ENCODE measurements around the gene ALDH1A2.
"Not testable (repeated sequence)": the region's sequence is repeated elsewhere in the genome, so short reads cannot be mapped to it uniquely, and the experiment has no call there.

Gene ALDH1A2

GRCh38 chr15:58003810-58004209 is 61.7 kb downstream of the ALDH1A2 start:
- H3K36me3 ChIP-seq = no peaks in the 10 kb centered on the region
- no peak overlapping the region for H3K27ac ChIP-seq
- H4K20me1 ChIP-seq = no peaks in the 10 kb centered on the region
- H3K4me1 ChIP-seq = no peaks in the 10 kb centered on the region
- H3K9ac ChIP-seq = no peak overlapping the region
- TF ChIP-seq Cebpa-rat (IDR thresholded peaks at IDR 0.05) = no peak
- H3K4me2 ChIP-seq = no peak overlapping the region
- H3K4me3 ChIP-seq = no peak overlapping the region
- peaks cover 13% of the 10 kb centered on the region for H3K9me3 ChIP-seq
- no peaks in the 10 kb centered on the region for H3K27me3 ChIP-seq

- Histone ChIP-seq H3K9me3 (peaks cover 13% of the 10 kb centered on the region), H3K27ac (no peak overlapping the region), H3K4me3 (no peak overlapping the region), H3K4me2 (no peak overlapping the region), H3K9ac (no peak overlapping the region), H3K36me3 (no peaks in the 10 kb centered on the region), H3K27me3 (no peaks in the 10 kb centered on the region), H3K4me1 (no peaks in the 10 kb centered on the region), H4K20me1 (no peaks in the 10 kb centered on the region)
- no peak for TF ChIP-seq Cebpa-rat (IDR thresholded peaks at IDR 0.05)
Measured at GRCh38 chr15:58002338-58003126, 63.0 kb downstream of the ALDH1A2 start.

- not testable (repeated sequence) for H4K20me1 ChIP-seq, H3K9ac ChIP-seq, H3K36me3 ChIP-seq, H3K27me3 ChIP-seq, H3K4me3 ChIP-seq, H3K4me1 ChIP-seq, H3K27ac ChIP-seq, H3K9me3 ChIP-seq, H3K4me2 ChIP-seq
Measured at GRCh38 chr15:57999699-58000098, 65.8 kb downstream of the ALDH1A2 start.

GRCh38 chr15:57996561-57996960 is 69.0 kb downstream of the ALDH1A2 start:
- no peaks in the 10 kb centered on the region for H3K36me3 ChIP-seq
- H3K4me2 ChIP-seq = no peak overlapping the region
- no peaks in the 10 kb centered on the region for H4K20me1 ChIP-seq
- H3K9me3 ChIP-seq = no peaks in the 10 kb centered on the region; the same call in 1 of the 2 replicates
- no peak overlapping the region for H3K9ac ChIP-seq
- no peak overlapping the region for H3K4me3 ChIP-seq
- H3K27me3 ChIP-seq = no peaks in the 10 kb centered on the region
- H3K4me1 ChIP-seq = no peaks in the 10 kb centered on the region
- H3K27ac ChIP-seq = no peak overlapping the region
- no peak for TF ChIP-seq Cebpa-rat (IDR thresholded peaks at IDR 0.05)

- Histone ChIP-seq H3K9me3 (no peaks in the 10 kb centered on the region), H3K4me3 (no peak overlapping the region), H3K36me3 (no peaks in the 10 kb centered on the region), H4K20me1 (no peaks in the 10 kb centered on the region), H3K9ac (no peak overlapping the region), H3K4me1 (no peaks in the 10 kb centered on the region), H3K4me2 (no peak overlapping the region), H3K27me3 (no peaks in the 10 kb centered on the region), H3K27ac (no peak overlapping the region)
- no peak for TF ChIP-seq Cebpa-rat (IDR thresholded peaks at IDR 0.05)
Measured at GRCh38 chr15:57994221-57995049, 71.1 kb downstream of the ALDH1A2 start.

DNA sequence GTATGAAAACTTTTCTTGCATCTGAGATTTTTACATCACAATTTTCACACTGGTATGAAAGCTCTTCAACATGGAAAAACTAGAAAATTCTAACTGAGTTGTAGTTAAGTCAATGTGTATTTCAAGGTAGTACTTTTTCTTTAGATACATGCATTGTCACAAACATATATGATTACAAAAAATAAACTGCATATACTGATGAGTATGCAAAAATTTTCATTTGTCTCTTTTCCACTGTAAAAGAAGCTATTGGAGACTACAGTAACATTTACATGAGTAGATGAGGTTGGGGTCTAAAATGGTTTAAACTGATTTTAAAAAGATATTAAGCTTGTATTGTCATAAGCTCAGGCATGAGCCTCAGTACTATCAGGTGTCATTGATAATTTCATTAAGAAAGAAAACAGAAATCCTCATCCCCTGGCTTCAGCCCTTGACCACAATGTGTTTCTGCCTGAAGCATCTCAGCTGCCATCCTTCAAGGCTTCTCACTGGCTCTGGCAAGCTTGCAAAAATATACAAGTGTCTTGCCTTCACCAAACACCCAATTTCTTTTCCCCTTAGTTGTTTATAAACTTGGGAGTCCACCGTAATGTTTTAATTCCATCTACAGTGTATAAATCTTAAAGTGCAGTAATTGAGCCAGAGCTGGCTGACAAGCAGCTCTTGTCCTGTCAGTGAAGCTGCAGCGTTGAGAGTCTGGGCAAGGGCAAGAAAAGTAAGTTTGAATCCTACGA is 71.9 kb downstream of the ALDH1A2 start:
- H3K27me3 ChIP-seq = no peaks in the 10 kb centered on the region

DNA sequence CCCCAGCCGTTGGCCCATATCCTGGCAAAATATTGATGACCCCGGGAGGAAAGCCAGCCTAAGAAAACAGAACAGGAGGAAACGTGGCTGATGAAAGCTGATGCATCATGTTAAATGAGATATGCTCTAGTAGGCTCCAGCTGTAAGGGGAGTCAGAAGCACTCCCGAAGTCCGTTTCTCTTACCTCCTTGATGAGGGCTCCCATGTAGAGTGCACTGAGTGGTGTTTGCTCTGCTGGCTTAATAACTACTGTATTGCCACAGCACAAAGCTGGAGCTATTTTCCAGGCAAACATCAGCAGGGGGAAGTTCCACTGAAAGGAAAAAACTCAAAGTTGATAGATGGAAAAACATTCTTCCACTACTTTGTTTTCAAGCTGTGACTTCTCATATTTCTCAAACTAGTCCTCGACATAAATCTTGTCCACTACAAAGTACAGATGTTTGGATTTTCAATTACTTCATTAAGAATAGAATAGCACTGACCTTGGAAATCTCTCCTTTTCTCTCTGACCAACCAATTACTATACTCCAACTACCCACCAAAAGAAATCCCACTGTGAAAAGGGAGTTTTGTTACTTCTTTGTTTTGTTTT is 72.7 kb downstream of the ALDH1A2 start:
- no peak for TF ChIP-seq Cebpa-rat (IDR thresholded peaks at IDR 0.05)
- Histone ChIP-seq H4K20me1 (no peaks in the 10 kb centered on the region), H3K4me3 (no peak overlapping the region), H3K4me1 (no peaks in the 10 kb centered on the region), H3K27me3 (no peaks in the 10 kb centered on the region), H3K36me3 (no peaks in the 10 kb centered on the region), H3K27ac (no peak overlapping the region), H3K4me2 (no peak overlapping the region), H3K9ac (no peak overlapping the region), H3K9me3 (no peaks in the 10 kb centered on the region)

More for the DNA sequence above, 71.9 kb downstream of the ALDH1A2 start:
- Histone ChIP-seq H3K9ac (no peak overlapping the region), H3K36me3 (no peaks in the 10 kb centered on the region), H3K4me1 (no peaks in the 10 kb centered on the region), H3K4me2 (no peak overlapping the region), H3K9me3 (no peaks in the 10 kb centered on the region), H3K4me3 (no peak overlapping the region), H3K27ac (no peak overlapping the region), H4K20me1 (no peaks in the 10 kb centered on the region)
- TF ChIP-seq Cebpa-rat (IDR thresholded peaks at IDR 0.05) = no peak

GRCh38 chr15:57973534-57973933 is 92.0 kb downstream of the ALDH1A2 start:
- Histone ChIP-seq H3K9me3 (no peaks in the 10 kb centered on the region), H3K4me3 (no peak overlapping the region), H3K27ac (no peak overlapping the region), H4K20me1 (no peaks in the 10 kb centered on the region), H3K36me3 (no peaks in the 10 kb centered on the region), H3K27me3 (no peaks in the 10 kb centered on the region), H3K9ac (no peak overlapping the region), H3K4me1 (no peaks in the 10 kb centered on the region), H3K4me2 (no peak overlapping the region)
- TF ChIP-seq Cebpa-rat (IDR thresholded peaks at IDR 0.05) = no peak

- H3K27me3 ChIP-seq = no peaks in the 10 kb centered on the region
- no peak for TF ChIP-seq Cebpa-rat (IDR thresholded peaks at IDR 0.05)
- H3K4me3 ChIP-seq = no peak overlapping the region
Measured at GRCh38 chr15:57972864-57973263, 92.6 kb downstream of the ALDH1A2 start.

More at GRCh38 chr15:57972864-57973263, 92.6 kb downstream of the ALDH1A2 start:
- H3K4me1 ChIP-seq = no peaks in the 10 kb centered on the region
- H3K9me3 ChIP-seq = no peaks in the 10 kb centered on the region
- H3K4me2 ChIP-seq = no peak overlapping the region
- H3K9ac ChIP-seq = no peak overlapping the region
- no peaks in the 10 kb centered on the region for H4K20me1 ChIP-seq
- no peak overlapping the region for H3K27ac ChIP-seq
- no peaks in the 10 kb centered on the region for H3K36me3 ChIP-seq
